GM12891 (cell line): ENCODE data around the gene UIMC1.

ENCODE experiments used
- POLR2A ChIP-seq: IDR thresholded peaks from 2 replicates; pipeline ENCODE4 v1.6.1; 2011; ENCODE audit warnings: low read depth, low read length, control low read depth
- POLR2AphosphoS5 ChIP-seq: IDR thresholded peaks from 2 replicates; pipeline ENCODE4 v1.6.1; 2011; ENCODE audit warnings: low read depth, low read length, control low read depth
- POU2F2 ChIP-seq: IDR thresholded peaks from 2 replicates; pipeline ENCODE4 v1.6.1; 2011; ENCODE audit warnings: low read depth, mild to moderate bottlenecking, control low read depth, low read length, moderate library complexity
- SPI1 ChIP-seq: IDR thresholded peaks from 2 replicates; pipeline ENCODE4 v1.6.1; 2011; ENCODE audit warnings: low read depth, low read length, control low read depth
- TAF1 ChIP-seq: IDR thresholded peaks from 2 replicates; pipeline ENCODE4 v1.6.1; 2011; ENCODE audit warnings: low read depth, low read length, control low read depth

- TF ChIP-seq POLR2A (no peak), TAF1 (no peak), POLR2AphosphoS5 (no peak), SPI1 (no peak), POU2F2 (no peak)
These were observed 106.4 kb downstream of the UIMC1 start for GRCh38 chr5:176899946-176900779.
